Activated T-cell treated with anti-CD3 and anti-CD28 coated beads for 1 hour (primary cell): ENCODE measurements around the gene SRPK2.
"Not testable (repeated sequence)": the region's sequence is repeated elsewhere in the genome, so short reads cannot be mapped to it uniquely, and the experiment has no call there.

ENCODE experiments used
- DNase-seq: peaks from one replicate; pipeline ENCODE4 v3.0.0-alpha.2; 2020; ENCODE audit warnings: low read depth

Gene SRPK2

GRCh38 chr7:105388356-105389087 is at the start of gene SRPK2:
Gene SRPK2 (minus strand): TSS chr7:105388921.
- peak; percentile 62 for DNase-seq

- no peak for DNase-seq
Measured at GRCh38 chr7:105438254-105438653, 49.5 kb upstream of the SRPK2 start.

- DNase-seq = not testable (repeated sequence)
Measured at GRCh38 chr7:105437356-105437755, 48.6 kb upstream of the SRPK2 start.

- peak; percentile 27 for DNase-seq
Measured at GRCh38 chr7:105429746-105430612, 41.3 kb upstream of the SRPK2 start.

- no peak for DNase-seq
Measured at GRCh38 chr7:105426606-105427146, 38.0 kb upstream of the SRPK2 start.

GRCh38 chr7:105423987-105424386 is 35.3 kb upstream of the SRPK2 start:
- DNase-seq = no peak

GRCh38 chr7:105413887-105414437 is 25.2 kb upstream of the SRPK2 start:
- no peak for DNase-seq

GRCh38 chr7:105410774-105411173 is 22.1 kb upstream of the SRPK2 start:
- DNase-seq = not testable (repeated sequence)

GRCh38 chr7:105409775-105410174 is 21.1 kb upstream of the SRPK2 start:
- not testable (repeated sequence) for DNase-seq

- no peak for DNase-seq
Measured at GRCh38 chr7:105408791-105409410, 20.2 kb upstream of the SRPK2 start.

- no peak for DNase-seq
Measured at GRCh38 chr7:105403128-105403527, 14.4 kb upstream of the SRPK2 start.

GRCh38 chr7:105402221-105403095 is 13.7 kb upstream of the SRPK2 start:
- no peak for DNase-seq

GRCh38 chr7:105399043-105399725 is 10.5 kb upstream of the SRPK2 start:
- no peak for DNase-seq

- DNase-seq = no peak
Measured at GRCh38 chr7:105396566-105396965, 7.8 kb upstream of the SRPK2 start.

GRCh38 chr7:105391429-105391828 is 2.7 kb upstream of the SRPK2 start:
- DNase-seq = no peak

- no peak for DNase-seq
Measured at GRCh38 chr7:105389889-105390288, 1.2 kb upstream of the SRPK2 start.

GRCh38 chr7:105389088-105389650 is 448 bp upstream of the SRPK2 start:
- peak; percentile 8 for DNase-seq

GRCh38 chr7:105387508-105388355 is 989 bp downstream of the SRPK2 start:
- peak; percentile 33 for DNase-seq

- DNase-seq = no peak
Measured at GRCh38 chr7:105377903-105378302, 10.8 kb downstream of the SRPK2 start.
